ENCODE data around the gene IL17RB. TPM values are rescaled to one million over a fixed set of nuclear protein-coding genes. Genes with fewer than 3 reads are reported as not detected.

IL17RB gene
- total and polyA plus RNA-seq, 4 donors: 0.88 to 7.4 (median 4.4) TPM

DNA sequence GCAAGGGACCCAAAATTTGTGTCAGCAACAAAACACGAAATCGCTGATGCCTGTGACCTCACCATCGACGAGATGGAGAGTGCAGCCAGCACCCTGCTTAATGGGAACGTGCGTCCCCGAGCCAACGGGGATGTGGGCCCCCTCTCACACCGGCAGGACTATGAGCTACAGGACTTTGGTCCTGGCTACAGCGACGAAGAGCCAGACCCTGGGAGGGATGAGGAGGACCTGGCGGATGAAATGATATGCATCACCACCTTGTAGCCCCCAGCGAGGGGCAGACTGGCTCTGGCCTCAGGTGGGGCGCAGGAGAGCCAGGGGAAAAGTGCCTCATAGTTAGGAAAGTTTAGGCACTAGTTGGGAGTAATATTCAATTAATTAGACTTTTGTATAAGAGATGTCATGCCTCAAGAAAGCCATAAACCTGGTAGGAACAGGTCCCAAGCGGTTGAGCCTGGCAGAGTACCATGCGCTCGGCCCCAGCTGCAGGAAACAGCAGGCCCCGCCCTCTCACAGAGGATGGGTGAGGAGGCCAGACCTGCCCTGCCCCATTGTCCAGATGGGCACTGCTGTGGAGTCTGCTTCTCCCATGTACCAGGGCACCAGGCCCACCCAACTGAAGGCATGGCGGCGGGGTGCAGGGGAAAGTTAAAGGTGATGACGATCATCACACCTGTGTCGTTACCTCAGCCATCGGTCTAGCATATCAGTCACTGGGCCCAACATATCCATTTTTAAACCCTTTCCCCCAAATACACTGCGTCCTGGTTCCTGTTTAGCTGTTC is 35.0 kb upstream of the IL17RB start:
- Histone ChIP-seq H3K27me3 (ENCODE audit: control insufficient read depth in 3 of 3, insufficient read depth in 3 of 3, low read length in 2 of 3) (no peaks in the 10 kb centered on the region), H3K4me1 (ENCODE audit: control insufficient read depth in 5 of 5, insufficient read depth in 5 of 5, low read length in 5 of 5) (no peaks in the 10 kb centered on the region), H3K4me3 (no peak overlapping the region), H3K9ac (ENCODE audit: insufficient read depth in 1 of 2, low read length in 2 of 2) (no peak overlapping the region), H3K36me3 (ENCODE audit: control insufficient read depth in 4 of 4, insufficient read depth in 4 of 4, low read length in 4 of 4) (peaks cover 0 to 39% (median 22%) of the 10 kb centered on the region in 4 donors), H3K9me3 (ENCODE audit: control insufficient read depth in 4 of 4, insufficient read depth in 3 of 4, low read length in 3 of 4) (no peaks in the 10 kb centered on the region), H3K27ac (ENCODE audit: low read depth in 1 of 2, low read length in 1 of 2) (no peak overlapping the region)
- DNase-seq (no peak), ATAC-seq (ENCODE audit: insufficient read depth, low FRiP score) (no peak)
- TF ChIP-seq, protein P1, sequence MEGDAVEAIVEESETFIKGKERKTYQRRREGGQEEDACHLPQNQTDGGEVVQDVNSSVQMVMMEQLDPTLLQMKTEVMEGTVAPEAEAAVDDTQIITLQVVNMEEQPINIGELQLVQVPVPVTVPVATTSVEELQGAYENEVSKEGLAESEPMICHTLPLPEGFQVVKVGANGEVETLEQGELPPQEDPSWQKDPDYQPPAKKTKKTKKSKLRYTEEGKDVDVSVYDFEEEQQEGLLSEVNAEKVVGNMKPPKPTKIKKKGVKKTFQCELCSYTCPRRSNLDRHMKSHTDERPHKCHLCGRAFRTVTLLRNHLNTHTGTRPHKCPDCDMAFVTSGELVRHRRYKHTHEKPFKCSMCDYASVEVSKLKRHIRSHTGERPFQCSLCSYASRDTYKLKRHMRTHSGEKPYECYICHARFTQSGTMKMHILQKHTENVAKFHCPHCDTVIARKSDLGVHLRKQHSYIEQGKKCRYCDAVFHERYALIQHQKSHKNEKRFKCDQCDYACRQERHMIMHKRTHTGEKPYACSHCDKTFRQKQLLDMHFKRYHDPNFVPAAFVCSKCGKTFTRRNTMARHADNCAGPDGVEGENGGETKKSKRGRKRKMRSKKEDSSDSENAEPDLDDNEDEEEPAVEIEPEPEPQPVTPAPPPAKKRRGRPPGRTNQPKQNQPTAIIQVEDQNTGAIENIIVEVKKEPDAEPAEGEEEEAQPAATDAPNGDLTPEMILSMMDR (IDR thresholded peaks at IDR 0.05; ENCODE audit: control extremely low read depth, extremely low read depth): no peak
- WGBS, 2 donors: 93 to 94% methylated on average over 24 of the region's 24 CpGs

DNA sequence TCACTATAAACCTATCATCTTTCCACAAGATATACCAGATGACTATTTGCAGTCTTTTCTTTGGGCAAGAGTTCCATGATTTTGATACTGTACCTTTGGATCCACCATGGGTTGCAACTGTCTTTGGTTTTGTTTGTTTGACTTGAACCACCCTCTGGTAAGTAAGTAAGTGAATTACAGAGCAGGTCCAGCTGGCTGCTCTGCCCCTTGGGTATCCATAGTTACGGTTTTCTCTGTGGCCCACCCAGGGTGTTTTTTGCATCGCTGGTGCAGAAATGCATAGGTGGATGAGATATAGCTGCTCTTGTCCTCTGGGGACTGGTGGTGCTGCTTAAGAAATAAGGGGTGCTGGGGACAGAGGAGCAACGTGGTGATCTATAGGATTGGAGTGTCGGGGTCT is 33.9 kb upstream of the IL17RB start:
- WGBS, 2 donors: 79 to 86% methylated on average over 4 of the region's 4 CpGs
- H3K27me3 ChIP-seq (ENCODE audit: control insufficient read depth in 3 of 3, insufficient read depth in 3 of 3, low read length in 2 of 3): no peaks in the 10 kb centered on the region
- no peak overlapping the region for H3K4me3 ChIP-seq
- DNase-seq (no peak), ATAC-seq (ENCODE audit: insufficient read depth, low FRiP score) (no peak)
- no peaks in the 10 kb centered on the region for H3K4me1 ChIP-seq (ENCODE audit: control insufficient read depth in 5 of 5, insufficient read depth in 5 of 5, low read length in 5 of 5)
- no peak overlapping the region for H3K9ac ChIP-seq (ENCODE audit: insufficient read depth in 1 of 2, low read length in 2 of 2)
- H3K27ac ChIP-seq (ENCODE audit: low read depth in 1 of 2, low read length in 1 of 2): no peak overlapping the region
- TF ChIP-seq, protein P1 (IDR thresholded peaks at IDR 0.05; ENCODE audit: control extremely low read depth, extremely low read depth): no peak
- H3K9me3 ChIP-seq (ENCODE audit: control insufficient read depth in 4 of 4, insufficient read depth in 3 of 4, low read length in 3 of 4): no peaks in the 10 kb centered on the region
- H3K36me3 ChIP-seq (ENCODE audit: control insufficient read depth in 4 of 4, insufficient read depth in 4 of 4, low read length in 4 of 4): peaks cover 0 to 39% (median 22%) of the 10 kb centered on the region in 4 donors

DNA sequence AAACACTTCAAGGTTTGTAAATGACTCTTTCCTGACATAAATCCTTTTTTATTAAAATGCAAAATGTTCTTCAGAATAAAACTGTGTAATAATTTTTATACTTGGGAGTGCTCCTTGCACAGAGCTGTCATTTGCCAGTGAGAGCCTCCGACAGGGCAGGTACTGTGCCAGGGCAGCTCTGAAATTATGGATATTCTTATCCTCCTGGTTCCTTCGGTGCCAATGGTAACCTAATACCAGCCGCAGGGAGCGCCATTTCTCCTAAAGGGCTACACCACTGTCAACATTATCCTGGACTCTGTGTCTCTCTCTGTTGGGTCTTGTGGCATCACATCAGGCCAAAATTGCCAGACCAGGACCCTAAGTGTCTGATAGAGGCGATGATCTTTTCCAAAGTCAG is 33.1 kb upstream of the IL17RB start:
- Histone ChIP-seq H3K27ac (ENCODE audit: low read depth in 1 of 2, low read length in 1 of 2) (no peak overlapping the region), H3K27me3 (ENCODE audit: control insufficient read depth in 3 of 3, insufficient read depth in 3 of 3, low read length in 2 of 3) (no peaks in the 10 kb centered on the region), H3K4me3 (no peak overlapping the region), H3K9me3 (ENCODE audit: control insufficient read depth in 4 of 4, insufficient read depth in 3 of 4, low read length in 3 of 4) (no peaks in the 10 kb centered on the region), H3K9ac (ENCODE audit: insufficient read depth in 1 of 2, low read length in 2 of 2) (no peak overlapping the region), H3K36me3 (ENCODE audit: control insufficient read depth in 4 of 4, insufficient read depth in 4 of 4, low read length in 4 of 4) (peaks cover 0 to 42% (median 26%) of the 10 kb centered on the region in 4 donors), H3K4me1 (ENCODE audit: control insufficient read depth in 5 of 5, insufficient read depth in 5 of 5, low read length in 5 of 5) (no peaks in the 10 kb centered on the region)
- ATAC-seq (ENCODE audit: insufficient read depth, low FRiP score): no peak
- 94 to 98% methylated on average over 5 of the region's 5 CpGs for WGBS, 2 donors
- no peak for DNase-seq
- TF ChIP-seq, protein P1 (IDR thresholded peaks at IDR 0.05; ENCODE audit: control extremely low read depth, extremely low read depth): no peak
